ENCODE measurements around the gene RAB1A.

The RAB1A gene

DNA sequence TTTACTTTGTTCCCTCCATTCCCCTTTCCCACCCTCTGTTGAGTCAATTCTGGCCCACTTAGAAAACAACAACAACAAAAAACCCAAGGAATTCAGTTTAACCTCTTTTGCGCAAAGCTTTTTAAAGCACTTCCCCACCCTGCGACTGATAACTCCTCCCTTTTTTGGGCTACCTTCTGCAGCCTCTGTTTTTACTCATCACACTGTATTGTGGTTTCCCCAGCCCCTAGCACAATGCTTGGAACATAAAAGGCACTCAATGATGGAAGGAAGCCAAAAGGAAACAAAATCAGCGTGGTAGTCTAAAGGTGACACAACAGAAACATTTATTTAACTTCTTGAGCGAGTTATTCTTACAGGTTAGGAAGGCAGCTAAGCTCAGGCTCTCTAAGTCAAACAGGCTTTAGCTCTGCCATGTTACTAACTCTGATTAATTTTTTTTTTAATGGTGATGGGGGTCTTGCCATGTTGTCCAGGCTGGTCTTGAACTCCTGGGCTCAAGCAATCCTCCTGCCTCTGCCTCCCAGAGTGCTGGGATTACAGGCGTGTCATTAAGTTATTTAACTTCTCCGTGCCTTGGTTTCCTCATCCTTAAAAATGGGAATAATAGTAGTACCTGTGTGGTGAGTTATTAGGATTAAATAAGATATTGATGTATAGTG is 72.4 kb downstream of the RAB1A start:
- peak; percentile 13 to 89 (median 65) for DNase-seq

DNA sequence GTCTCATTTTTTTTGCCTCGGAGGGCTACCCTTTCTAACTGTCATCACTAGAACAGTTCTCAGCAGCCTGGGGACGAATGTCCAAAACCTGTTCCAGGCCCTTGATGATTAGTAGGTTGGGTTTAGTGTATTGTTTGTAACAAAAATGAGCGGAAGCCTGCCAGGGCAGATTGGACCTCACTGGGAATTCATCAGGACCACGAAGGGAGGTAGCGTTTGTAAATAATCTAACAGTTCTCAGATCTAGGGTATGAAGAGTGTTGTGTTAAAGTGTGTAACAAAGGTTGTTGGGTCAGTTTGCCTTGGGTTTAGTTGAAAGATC is 72.9 kb downstream of the RAB1A start:
- DNase-seq, result peak in 1 of 6 experiments; percentile 66

DNA sequence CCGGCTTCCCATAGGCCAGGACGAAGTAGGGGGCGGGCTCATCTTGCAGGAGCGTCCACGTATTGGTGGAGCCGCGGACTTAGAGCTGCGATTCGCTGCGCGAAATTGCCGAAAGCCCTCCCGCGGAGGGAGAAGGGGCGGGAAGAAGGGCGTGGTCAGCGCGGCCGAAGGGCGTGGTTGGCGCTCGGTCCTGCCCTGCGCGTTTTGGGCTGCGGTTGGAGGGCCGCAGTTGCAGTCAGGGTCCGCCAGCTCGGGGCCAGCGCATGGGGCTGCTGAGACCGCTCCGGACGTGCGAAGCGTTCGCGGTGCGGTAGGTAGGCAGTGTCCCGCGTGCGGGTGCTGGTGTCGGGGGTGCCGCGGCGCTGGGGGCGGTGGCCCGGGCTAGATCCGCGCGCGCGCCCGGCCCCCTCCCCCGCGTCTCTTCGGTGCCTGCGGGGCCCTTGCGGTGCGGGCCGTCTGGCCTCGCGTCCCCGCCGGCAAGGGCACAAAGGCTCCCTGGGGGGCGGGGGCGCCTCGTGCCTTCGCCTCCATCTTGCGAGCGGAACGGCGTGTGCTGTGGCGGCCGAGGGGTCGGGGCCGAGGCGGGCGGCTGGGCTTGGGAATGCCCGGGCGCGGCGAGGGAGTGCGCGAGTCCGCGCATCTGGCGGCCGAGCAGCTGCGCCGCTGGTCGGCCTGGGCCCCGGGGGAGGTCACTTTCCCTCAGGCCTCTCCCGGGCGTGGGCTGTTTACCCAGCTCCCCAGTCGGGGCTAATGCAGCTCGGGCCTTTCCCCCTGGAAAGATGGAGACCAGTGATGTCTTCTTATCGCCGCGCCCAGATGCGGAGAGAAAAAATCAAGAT is 73.5 kb downstream of the RAB1A start, which contains the start of gene CEP68:
Gene CEP68, plus strand, starts transcription at position 202 of the 839 bp plus-strand sequence. CDS start 13,029 bp downstream, outside the sequence.
- peak; percentile 91 to 95 (median 93) for DNase-seq

DNA sequence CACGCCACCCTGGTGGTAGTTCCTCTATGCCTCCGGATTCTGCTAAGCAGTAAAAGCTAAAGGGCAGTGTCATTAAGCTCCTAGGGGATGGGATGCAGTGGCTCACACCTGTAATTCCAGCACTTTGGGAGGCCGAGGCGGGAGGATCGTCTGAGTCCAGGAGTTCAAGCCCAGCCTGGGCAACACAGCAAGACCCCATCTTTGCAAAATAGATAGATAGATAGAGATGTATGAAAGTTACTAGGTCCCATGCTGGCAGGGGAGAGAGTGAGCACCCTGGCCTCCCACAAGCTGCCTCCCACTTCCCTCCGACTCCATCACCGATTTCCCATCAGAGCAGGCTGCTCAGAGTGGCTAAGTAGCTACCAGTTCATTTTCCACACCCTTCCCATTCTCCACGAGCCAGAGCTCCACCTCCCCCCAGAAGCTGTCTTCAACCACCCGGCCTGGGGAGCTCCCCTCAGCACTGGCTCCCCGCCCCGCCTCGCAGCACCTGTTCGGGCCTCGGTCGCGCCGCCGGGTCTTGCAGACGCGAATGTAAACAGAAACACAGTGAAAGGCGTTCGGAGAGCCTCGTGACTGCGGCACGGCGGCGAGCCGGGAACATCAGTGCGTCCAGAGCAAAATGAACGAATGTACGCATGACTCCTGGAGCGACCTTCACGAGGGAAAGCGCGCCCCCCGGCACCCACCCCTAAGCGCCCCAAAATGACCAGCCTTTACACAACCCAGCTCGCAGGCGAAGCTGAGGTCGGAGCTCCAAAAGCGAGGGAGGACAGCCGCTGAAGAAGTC is 74.3 kb downstream of the RAB1A start:
- DNase-seq, result peak in 5 of 6 experiments; percentile 66 to 85 (median 79)

DNA sequence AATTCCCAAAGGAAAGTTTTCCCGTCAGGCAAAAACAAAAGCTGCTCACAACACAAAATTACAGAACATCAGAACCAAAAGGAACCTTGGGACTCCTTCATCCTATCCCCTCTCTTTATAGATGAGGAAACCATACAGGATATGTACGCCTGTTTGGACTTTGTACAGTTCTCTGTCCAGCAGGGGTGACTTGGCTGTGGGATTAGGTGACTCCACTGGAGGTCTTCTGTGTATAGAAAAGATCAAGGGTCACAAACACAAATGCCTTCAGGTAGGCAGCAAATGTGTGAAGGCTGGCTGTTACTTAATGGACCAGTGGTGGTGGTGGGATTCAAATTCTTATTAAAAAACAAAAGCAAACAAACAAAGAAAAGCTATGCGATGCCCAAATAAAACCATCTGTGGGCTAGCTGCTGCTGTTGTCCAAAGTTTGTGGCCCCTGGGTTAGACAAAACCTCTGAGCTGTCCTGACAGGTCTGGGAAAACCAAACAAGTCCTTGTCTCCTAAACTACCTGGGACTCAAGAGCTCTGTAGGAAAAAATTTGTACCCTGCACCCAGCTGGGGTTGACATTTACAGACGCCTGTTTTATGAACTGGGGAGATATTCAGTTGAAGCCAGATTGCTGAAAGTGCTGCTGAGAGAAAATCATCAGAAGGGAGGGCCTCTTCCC is 75.0 kb downstream of the RAB1A start:
- no peak for DNase-seq

DNA sequence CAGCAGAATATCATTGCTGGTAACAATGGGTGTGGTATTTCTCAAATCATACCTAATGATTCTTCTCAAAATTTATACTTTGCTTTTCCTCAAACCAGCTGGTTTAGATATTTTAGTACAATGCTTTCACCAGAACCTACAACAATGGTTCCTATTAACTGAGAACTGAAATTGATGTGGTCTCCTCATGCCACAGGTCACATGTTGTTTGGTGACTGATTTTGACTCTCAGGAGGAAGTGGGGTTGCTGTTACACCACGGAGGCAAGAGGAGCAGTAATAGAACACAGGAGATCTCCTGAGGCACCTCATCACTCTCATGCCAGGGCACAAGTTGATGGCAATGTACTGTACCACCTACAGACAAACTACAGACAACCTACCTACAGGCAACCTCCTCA is 76.7 kb downstream of the RAB1A start:
- peak in 3 of 6 experiments; percentile 18 to 48 (median 35) for DNase-seq

DNA sequence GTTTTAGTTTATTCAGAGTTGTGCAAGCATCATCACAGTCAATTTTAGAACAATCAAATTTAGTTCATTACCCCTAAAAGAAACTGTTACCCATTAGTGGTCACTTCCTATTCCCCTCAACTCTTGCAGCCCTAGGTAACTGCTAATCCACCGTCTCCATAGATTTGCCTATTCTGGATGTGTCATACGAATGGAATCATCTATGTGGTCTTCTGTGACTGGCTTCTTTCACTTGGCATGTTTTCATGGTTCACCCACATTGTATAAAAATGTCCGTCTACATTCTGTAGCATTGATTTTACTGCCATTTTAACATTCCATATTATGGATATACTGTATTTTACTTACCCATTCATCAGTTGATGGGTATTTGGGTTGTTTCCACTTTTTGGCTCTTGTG is 79.0 kb downstream of the RAB1A start:
- no peak for DNase-seq

DNA sequence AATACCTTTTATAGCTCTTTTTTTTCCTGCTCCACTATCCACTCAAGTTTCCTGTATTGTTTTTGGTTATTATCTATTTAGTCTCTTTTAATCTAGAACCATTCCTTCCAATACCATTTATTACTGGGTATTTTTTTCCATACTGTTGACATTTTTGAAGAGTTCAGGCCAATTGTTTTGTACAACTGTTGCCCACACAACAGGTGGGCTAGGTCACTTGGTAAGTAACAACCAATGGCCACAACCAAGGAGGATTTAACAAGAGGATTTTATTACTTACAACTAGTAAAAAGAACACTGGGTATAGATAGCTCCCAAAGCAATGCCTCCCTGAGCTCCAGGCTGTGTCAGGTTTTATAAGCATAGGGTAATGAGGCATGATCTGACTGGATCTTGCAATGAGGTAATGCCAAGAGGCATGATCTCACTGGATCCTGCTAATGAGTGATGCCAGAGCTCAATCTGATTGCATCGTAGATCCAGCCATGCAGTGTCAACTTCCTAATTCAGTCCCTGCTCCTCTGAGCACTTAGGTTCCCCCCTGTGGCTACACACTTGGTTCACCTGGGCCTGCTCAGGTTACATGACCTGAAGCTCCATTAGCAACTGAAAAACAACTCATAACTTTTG is 80.8 kb downstream of the RAB1A start:
- DNase-seq, result no peak

DNA sequence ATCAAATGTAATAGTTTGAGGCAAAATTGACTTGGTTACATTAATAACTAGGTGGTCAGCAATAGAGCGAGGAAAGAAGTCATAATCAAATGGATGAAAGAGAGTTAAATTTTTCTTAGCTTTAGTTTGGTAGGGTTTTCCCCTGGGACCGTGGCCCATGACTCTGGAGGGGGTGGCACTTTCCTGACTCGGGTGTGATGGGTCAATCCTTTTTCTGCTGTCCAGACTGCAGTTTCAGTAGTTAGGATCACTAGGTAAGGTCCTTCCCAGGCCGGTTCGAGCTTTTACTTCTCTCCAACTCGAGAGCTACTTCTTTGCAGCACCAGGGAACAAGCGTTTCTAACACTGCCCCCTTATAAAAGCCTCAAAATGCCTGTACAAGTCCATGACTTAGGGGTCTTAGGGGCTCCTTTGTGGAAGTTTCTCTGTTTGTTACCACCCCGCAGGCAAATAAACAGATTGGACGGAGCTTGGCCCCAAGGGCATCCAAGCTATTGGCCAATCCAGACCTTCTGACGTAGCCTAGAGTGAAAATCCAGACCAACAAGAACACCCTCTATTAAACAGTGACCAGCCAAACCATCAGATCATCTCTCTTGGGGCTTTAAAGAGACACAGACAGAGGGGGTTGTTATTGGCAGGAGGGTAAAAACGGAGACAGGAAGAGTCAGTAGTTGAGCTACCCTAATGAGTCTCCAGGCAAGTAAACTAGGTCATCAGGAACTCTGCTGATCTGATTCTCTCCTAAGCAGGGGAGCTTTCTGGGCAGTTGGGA is 83.1 kb downstream of the RAB1A start:
- DNase-seq, result no peak

DNA sequence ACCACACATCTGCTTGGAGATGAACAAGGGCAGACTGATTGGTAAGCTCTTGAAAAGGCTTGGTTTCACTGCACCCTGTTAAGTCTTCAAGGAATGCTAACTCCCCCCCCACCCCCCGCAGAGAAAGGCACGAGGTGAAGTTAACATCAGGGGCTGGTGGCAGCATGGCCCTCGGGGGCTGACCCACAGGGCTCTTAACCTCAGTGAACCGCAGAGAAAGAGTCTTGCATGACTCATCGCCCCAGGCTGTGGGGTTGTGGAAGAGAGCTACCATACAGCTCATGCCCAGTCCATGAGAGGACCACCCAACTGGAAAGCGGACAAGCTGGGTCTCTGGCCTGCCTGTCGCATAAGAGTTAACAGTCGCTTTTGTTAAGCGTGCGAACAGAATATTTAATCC is 84.3 kb downstream of the RAB1A start:
- DNase-seq, result no peak

DNA sequence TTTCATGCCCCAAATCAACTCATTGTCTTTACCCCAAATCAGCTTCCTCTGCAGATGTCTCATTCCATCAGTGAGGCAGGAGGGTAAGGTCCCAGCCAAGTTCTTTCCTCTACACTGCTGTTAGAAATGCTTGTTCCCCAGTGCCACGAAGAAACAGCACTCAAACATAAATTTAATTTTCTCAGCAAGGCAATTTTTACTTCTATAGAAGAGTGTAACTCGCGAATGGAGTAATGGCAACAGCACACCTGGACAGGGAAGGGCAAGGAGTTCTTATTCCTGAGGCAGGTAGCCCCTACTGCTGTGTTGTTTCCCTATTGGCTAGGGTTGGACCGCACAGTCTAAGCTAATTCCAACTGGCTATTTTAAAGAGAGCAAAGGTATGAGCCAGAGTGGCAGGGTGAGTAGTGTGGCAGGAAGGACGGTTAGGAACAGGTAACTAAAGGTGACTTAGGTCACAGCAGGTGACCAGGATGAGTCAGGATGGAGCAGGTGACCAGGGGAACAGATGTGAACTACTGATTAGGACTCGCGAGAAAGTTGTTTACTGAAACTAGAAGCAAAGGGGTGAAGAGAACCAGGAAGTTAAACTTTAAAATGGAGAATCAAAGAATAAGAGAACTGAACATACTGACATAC is 85.7 kb downstream of the RAB1A start:
- no peak for DNase-seq

DNA sequence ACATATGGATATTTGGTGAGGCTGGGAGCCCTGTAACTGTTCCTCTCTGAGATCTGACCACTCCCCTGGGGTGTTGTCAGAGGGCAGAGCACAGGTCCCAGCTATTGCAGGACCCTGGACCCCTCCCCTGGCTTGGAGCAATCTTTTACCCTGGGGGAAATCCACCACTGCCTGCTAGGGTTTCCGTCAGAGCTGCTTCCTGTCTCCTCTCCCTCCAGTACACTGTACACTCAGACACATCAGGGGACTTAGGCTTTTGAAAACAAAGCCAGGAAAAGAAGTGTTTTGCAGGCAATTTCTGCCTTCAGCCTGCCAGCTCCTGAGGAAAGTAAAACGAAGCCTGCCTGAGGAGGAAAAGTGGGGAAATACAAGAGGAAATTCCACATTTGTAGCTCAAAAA is 86.9 kb downstream of the RAB1A start:
- DNase-seq, result no peak

DNA sequence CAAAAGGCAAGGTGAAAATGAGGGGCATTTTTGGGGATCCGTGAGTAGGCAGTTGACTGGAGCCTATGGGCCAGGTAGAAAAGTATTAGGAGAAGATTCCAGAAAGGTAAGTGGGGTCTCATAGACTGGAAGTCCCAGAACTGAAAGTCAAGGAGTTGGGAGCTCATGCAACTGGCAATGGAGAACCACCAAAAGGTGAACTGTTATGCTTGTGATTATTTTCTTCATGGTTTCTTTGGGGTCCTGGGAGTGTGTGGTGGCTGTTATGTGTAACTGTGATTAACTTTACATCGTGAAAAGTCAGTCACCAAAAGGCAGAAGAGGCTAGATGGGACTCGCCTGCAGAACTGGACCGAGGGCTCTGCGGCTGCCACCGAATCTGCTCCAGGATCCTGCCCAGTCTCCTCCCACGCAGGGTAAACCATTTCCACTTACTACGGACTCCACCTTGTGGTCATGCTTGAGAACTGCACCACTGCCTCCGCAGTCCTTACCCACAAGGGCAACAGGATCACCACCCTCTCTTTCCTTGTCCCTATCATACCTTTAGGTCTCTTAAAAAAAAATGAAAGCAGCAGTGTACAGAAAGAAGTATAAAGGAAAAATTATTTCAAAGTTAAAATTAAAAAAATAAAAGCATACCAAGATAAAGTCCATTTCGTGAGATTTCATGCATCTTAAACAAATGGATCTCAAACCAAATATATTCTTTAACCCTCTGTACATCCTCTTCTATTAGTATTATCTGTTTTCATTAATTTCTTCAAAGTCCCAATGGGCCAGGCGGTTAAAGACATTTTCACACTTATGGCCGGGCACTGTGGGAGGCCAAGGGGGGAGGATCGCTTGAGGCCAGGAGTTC is 89.3 kb downstream of the RAB1A start:
- DNase-seq, result peak; percentile 38 to 82 (median 62)

DNA sequence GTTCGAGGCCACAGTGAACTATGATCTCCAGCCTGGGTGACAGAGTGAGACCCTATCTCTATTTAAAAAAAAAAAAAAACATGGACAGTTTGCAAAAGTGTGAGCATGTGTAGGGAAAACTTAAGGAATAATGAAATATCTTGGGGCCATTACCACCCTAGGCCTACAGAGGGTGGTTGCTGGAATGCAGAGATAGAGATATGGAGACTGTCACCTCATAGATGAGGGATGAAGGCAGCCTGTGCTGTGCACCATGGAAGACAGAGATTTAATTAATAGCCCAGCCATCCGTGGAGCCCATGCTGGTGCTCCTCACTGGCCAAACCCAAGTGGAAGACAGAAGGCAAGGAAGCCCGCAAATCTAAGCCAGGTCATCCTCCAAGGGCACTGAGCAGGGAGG is 90.3 kb downstream of the RAB1A start:
- no peak for DNase-seq

DNA sequence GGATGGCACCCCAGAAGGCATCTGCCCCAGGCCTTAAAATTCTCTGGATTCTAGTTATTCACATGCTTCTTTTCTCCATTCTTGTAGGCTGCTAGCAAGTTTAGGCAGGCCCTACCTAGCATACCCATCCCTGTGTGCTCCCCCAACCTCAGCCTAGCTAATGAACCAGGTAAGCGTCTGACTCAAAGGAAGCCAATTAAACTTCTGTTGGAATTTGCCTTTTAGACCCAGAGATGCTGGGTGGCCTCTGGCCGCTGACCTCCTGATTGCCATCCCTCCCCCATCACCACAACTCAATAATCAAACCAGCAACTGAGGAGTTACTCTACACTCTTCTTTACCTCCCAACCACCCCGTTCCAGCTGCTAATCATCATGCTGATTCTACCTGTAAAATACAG is 92.7 kb downstream of the RAB1A start:
- no peak for DNase-seq

All from stimulated activated naive CD4-positive, alpha-beta T cell (primary cell).